Measurements from ENCODE around the gene POLR1G.
A peak's percentile ranks its signal among the peaks of the same experiment; 100 is the strongest.

POLR1G gene

GRCh38 chr19:45420871-45421270 lies 14.4 kb downstream of the POLR1G start:
- DNase-seq = no peak
- Histone ChIP-seq H3K27ac (no peak overlapping the region), H3K27me3 (replicated peaks) (no peaks in the 10 kb centered on the region), H3K36me3 (replicated peaks) (peaks cover 34% of the 10 kb centered on the region), H3K4me3 (ENCODE audit: low read depth, low read length) (no peak overlapping the region)
- in situ Hi-C loops (cut with HindIII; ENCODE audit: low pct_ligation_motif_present, low sequenced_read_pairs) = no loop called here
- no peak for TF ChIP-seq CTCF (IDR thresholded peaks at IDR 0.05; ENCODE audit: low read depth, low read length, missing control alignments)

GRCh38 chr19:45421947-45422498 lies 15.6 kb downstream of the POLR1G start:
- Histone ChIP-seq H3K27me3 (replicated peaks) (no peaks in the 10 kb centered on the region), H3K4me3 (ENCODE audit: low read depth, low read length) (peak overlapping the region; percentile 9), H3K27ac (no peak overlapping the region), H3K36me3 (replicated peaks) (peaks cover 28% of the 10 kb centered on the region)
- DNase-seq = no peak
- in situ Hi-C loops (cut with HindIII; ENCODE audit: low pct_ligation_motif_present, low sequenced_read_pairs) = no loop called here
- TF ChIP-seq CTCF (IDR thresholded peaks at IDR 0.05; ENCODE audit: low read depth, low read length, missing control alignments) = no peak

GRCh38 chr19:45423033-45423588 lies 16.7 kb downstream of the POLR1G start:
- TF ChIP-seq CTCF (IDR thresholded peaks at IDR 0.05; ENCODE audit: low read depth, low read length, missing control alignments) = no peak
- no peak for DNase-seq
- H3K27me3 ChIP-seq (replicated peaks) = no peaks in the 10 kb centered on the region
- in situ Hi-C loops (cut with HindIII; ENCODE audit: low pct_ligation_motif_present, low sequenced_read_pairs) = no loop called here
- peaks cover 21% of the 10 kb centered on the region for H3K36me3 ChIP-seq (replicated peaks)
- peak overlapping the region; percentile 72 for H3K4me3 ChIP-seq (ENCODE audit: low read depth, low read length)
- peak overlapping the region; percentile 96 for H3K27ac ChIP-seq

GRCh38 chr19:45423589-45424190 lies 17.2 kb downstream of the POLR1G start, which contains the start of gene ERCC1:
Gene ERCC1, minus strand, starts transcription at chr19:45423917. Its CDS starts 543 bp downstream, at chr19:45423374.
- Histone ChIP-seq H3K4me3 (ENCODE audit: low read depth, low read length) (peak within 1 kb of the TSS; percentile 72), H3K27ac (peak within 1 kb of the TSS; percentile 96), H3K36me3 (replicated peaks) (peaks cover 15% of the 10 kb centered on the region), H3K27me3 (replicated peaks) (no peaks in the 10 kb centered on the region)
- in situ Hi-C loops (cut with HindIII; ENCODE audit: low pct_ligation_motif_present, low sequenced_read_pairs) = no loop called here
- no peak for TF ChIP-seq CTCF (IDR thresholded peaks at IDR 0.05; ENCODE audit: low read depth, low read length, missing control alignments)
- peak; percentile 97 for DNase-seq

- Histone ChIP-seq H3K36me3 (replicated peaks) (peaks cover 8% of the 10 kb centered on the region), H3K4me3 (ENCODE audit: low read depth, low read length) (peak overlapping the region; percentile 72), H3K27ac (peak overlapping the region; percentile 96), H3K27me3 (replicated peaks) (no peaks in the 10 kb centered on the region)
- in situ Hi-C loops (cut with HindIII; ENCODE audit: low pct_ligation_motif_present, low sequenced_read_pairs) = no loop called here
- no peak for TF ChIP-seq CTCF (IDR thresholded peaks at IDR 0.05; ENCODE audit: low read depth, low read length, missing control alignments)
- peak; percentile 91 for DNase-seq
Measured at GRCh38 chr19:45424191-45425058, 18.0 kb downstream of the POLR1G start.
